Putamen (tissue), 1 donor: ENCODE results near the gene SHISA9.

Source experiments
- DNase-seq: peaks from one replicate; pipeline ENCODE4 v3.0.0-alpha.2; 2016; ENCODE audit warnings: low spot score

SHISA9 gene

GRCh38 chr16:13181432-13181831 lies 280.0 kb downstream of the SHISA9 start:
- no peak for DNase-seq

- DNase-seq, result no peak
These were observed 285.4 kb downstream of the SHISA9 start for GRCh38 chr16:13186813-13187212.

GRCh38 chr16:13189250-13189649 lies 287.9 kb downstream of the SHISA9 start:
- DNase-seq, result no peak

- no peak for DNase-seq
These were observed 292.3 kb downstream of the SHISA9 start for GRCh38 chr16:13193721-13194120.

GRCh38 chr16:13194766-13195165 lies 293.4 kb downstream of the SHISA9 start:
- DNase-seq, result no peak

GRCh38 chr16:13203725-13204124 lies 302.3 kb downstream of the SHISA9 start:
- DNase-seq, result no peak

- DNase-seq, result no peak
These were observed 304.0 kb downstream of the SHISA9 start for GRCh38 chr16:13205352-13205751.

GRCh38 chr16:13206606-13207005 lies 305.2 kb downstream of the SHISA9 start:
- DNase-seq, result no peak

- no peak for DNase-seq
These were observed 305.8 kb downstream of the SHISA9 start for GRCh38 chr16:13207151-13207550.

- no peak for DNase-seq
These were observed 322.3 kb downstream of the SHISA9 start for GRCh38 chr16:13223666-13224065.

GRCh38 chr16:13229039-13229438 lies 327.6 kb downstream of the SHISA9 start:
- no peak for DNase-seq

GRCh38 chr16:13231365-13231764 lies 330.0 kb downstream of the SHISA9 start:
- no peak for DNase-seq

- no peak for DNase-seq
These were observed 333.6 kb downstream of the SHISA9 start for GRCh38 chr16:13234999-13235398.

- no peak for DNase-seq
These were observed 334.9 kb downstream of the SHISA9 start for GRCh38 chr16:13236308-13236707.

GRCh38 chr16:13238182-13238581 lies 336.8 kb downstream of the SHISA9 start:
- DNase-seq, result no peak

- no peak for DNase-seq
These were observed 340.8 kb downstream of the SHISA9 start for GRCh38 chr16:13242201-13242600.

GRCh38 chr16:13244770-13245169 lies 343.4 kb downstream of the SHISA9 start:
- no peak for DNase-seq

GRCh38 chr16:13245713-13246377 lies 344.4 kb downstream of the SHISA9 start:
- DNase-seq, result no peak

- no peak for DNase-seq
These were observed 353.7 kb downstream of the SHISA9 start for GRCh38 chr16:13254998-13255614.

GRCh38 chr16:13262270-13263090 lies 361.1 kb downstream of the SHISA9 start:
- DNase-seq, result no peak

- no peak for DNase-seq
These were observed 363.6 kb downstream of the SHISA9 start for GRCh38 chr16:13264749-13265552.

GRCh38 chr16:13269359-13269758 lies 368.0 kb downstream of the SHISA9 start:
- no peak for DNase-seq
